Purkinje cell (primary cell): ENCODE data around the gene COASY. TPM values are rescaled to one million over a fixed set of nuclear protein-coding genes. Genes with fewer than 3 reads are reported as not detected.

Experiments used
- polyA plus RNA-seq: library from polyadenylated mRNA; unstranded; fragments of >200 nt; fragmentation: Nextera tagmentation; gene quantifications from 2 replicates; pipeline ENCODE4 v1.2.1, GENCODE V29; 2014

COASY gene
- 11.2 and 11.7 TPM in 2 replicates for polyA plus RNA-seq

DNA sequence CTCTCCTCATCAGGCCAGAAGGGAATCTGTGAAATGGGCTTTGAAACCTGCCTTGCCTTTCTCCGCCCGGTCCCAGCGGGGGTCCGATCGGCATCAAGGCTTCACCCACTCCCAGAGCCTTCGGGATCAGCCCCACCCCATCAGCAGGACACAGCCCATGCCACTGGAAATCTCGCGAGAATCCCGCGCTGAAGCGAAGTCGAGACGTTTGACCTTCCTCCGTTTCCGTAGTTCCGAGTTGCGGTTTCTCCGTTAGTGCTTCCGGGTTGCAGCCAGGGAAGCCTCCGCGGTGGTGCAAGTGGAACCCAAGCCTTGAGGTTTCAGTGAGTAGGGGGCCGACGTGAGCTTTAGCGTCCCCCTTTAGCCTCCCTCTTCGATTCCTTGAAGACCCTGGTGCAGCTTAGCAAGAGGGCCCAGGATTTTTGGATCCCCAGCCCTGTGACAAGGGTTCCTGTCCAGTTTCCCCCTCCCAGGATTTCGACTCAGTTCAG is at the start of gene COASY:
Gene COASY (plus strand): TSS at position 252 of the 491 bp plus-strand sequence. CDS start 475 bp downstream, outside the sequence.

DNA sequence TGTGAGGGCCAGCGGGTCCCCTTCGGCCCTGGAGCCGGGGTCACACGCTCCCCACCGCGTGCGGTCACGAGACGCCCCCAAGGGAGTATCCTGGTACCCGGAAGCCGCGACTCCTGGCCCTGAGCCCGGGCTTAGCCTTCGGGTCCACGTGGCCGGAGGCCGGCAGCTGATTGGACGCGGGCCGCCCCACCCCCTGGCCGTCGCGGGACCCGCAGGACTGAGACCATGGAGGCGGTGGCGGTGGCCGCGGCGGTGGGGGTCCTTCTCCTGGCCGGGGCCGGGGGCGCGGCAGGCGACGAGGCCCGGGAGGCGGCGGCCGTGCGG is 25.9 kb upstream of the COASY start, which contains the start of gene NAGLU:
Gene NAGLU (plus strand): TSS at position 194 of the 324 bp plus-strand sequence. CDS start 32 bp downstream, at position 226.

DNA sequence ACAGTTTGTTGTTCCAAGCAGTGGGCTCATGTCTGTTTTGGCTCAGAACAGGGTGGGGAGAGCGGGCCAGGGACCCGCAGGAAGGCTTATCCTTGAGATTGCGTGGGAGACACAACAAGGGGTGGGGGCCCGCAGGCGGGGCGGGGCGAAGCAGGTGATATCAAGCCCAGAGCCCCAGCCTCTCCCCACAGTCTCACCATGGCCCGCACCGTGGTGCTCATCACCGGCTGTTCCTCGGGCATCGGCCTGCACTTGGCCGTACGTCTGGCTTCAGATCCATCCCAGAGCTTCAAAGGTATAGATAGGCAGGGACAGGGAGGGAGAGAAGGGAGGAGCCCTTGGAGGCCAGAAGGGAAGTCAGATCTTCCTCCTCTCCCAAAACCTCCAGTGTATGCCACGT is 9.2 kb upstream of the COASY start, which contains the start of gene HSD17B1:
Gene HSD17B1 (plus strand): TSS at position 188 of the 400 bp plus-strand sequence. CDS start 11 bp downstream, at position 199.

DNA sequence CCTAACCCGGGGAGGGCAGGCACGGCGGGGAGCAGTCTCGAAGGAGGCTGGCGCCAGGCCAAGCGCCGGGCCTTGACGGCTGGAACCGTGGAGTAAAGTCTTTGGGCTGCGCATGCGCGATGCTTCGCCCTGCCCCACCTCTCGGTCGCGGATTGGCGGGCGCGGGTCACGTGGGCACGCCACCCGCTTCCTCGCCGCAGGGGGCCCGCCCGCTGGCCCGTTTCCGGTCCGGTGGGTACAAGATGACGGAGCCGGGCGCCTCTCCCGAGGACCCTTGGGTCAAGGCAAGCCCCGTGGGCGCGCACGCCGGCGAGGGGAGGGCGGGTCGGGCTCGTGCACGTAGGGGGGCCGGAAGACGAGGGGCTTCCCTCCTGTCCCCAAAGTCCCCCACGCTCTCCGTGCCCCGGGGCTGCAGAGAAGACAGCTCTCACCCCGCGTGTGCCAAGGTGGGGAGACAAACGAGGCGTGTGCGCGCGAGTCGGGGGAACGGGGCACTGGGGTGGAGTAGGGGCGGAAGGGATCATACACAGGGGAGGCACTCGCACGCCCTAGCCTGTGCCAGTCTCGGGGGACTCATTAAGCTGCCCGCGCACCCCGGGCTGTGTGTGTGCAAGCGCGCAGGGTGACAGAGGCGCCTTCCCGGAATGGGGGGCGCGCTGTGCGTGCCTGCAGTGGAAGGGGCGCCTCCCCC is 5.1 kb downstream of the COASY start, which contains the start of gene MLX:
Gene MLX (plus strand): TSS at position 218 of the 691 bp plus-strand sequence. CDS start 25 bp downstream, at position 243.

DNA sequence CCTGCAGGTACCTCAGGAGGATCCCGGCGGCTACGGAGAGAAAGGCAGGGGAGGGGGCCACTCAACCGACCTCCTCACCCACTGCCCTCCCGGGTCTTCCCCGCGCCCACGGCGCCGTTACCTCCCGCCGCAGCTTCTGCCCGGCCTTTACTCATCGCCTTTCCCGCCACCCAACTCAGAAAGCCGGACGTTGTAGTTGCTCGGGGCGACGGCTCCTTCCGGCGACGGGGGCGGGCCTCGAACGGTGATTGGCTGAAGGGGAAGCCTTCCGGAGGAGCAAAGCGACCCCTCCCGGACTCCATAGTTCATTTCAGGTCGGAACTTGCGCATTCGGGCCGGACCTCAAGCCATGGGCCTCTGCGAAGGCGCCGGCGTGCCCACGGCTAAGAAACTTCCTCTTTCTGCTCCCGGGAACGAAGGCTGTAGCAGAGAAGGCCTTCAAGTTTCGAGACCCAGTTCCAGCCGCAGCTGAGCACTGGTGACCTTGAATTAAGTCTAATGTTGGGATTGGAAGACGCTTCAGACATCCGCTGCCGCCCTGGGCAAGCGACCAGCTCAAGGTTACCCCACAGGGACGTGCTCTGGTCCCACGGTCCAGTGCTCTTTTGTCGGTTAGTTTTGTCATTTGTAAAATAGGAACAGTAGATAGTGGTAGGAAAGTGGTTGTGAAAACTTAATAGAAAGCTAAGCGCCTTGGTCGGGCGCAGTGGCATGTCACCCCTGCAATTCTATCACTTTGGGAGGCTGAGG is 15.8 kb downstream of the COASY start, which contains the start of gene PSMC3IP:
Gene PSMC3IP (minus strand): TSS at position 198 of the 750 bp plus-strand sequence. CDS start 43 bp downstream, at position 155.

DNA sequence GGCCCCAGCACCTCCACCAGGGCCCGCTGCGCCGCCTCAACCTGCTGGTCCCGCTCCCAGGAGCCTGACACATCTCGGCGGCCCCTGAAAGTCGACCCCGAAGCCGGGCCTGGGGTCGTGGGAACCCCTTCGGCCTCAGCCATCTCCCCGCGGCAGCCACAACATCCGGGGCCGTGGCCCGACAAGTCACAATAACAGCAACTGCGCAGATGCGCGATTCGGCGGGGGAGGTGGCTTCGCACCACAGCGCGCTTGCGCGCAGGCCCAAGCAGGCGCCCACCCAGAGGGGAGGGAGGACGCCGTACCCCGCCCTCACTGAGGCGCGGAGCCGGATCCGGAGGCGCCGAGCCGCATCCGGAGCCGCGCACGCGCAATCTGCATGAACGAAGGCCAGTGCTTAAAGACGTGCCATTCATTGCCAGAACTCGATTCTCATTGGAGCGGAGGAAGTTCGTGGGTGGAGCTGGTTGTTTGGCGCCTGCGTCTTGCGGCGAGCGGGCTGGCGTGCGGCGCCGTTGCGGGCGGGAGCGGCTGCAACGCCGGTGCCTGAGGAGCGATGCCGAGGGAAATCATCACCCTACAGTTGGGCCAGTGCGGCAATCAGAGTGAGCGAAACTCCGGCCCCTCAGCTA is 47.4 kb downstream of the COASY start, which contains the start of the genes RETREG3 and TUBG1:
Gene RETREG3 (minus strand): TSS at position 193 of the 632 bp plus-strand sequence. CDS start 50 bp downstream, at position 143.
Gene TUBG1 (plus strand): TSS at position 502 of the 632 bp plus-strand sequence. CDS start 55 bp downstream, at position 557.

Other genes starting within 250 kb of the COASY start
- gene STAT3, start 173.7 kb upstream of the COASY start, polyA plus RNA-seq = 9.3 and 9.4 TPM in 2 replicates
- gene CAVIN1, start 138.9 kb upstream of the COASY start, polyA plus RNA-seq = 0.17 and 0.29 TPM in 2 replicates
- gene ATP6V0A1, start 103.3 kb upstream of the COASY start, polyA plus RNA-seq = 279 and 330 TPM in 2 replicates
- 0.69 TPM in 1 of 2 replicates, not detected in the other for gene NAGLU, start 25.9 kb upstream of the COASY start, polyA plus RNA-seq
- gene HSD17B1, start 9.2 kb upstream of the COASY start, polyA plus RNA-seq = 0.32 and 0.83 TPM in 2 replicates
- 28.0 and 29.9 TPM in 2 replicates for gene MLX, start 5.0 kb downstream of the COASY start, polyA plus RNA-seq
- gene PSMC3IP, start 15.6 kb downstream of the COASY start, polyA plus RNA-seq = 6.4 TPM in 1 of 2 replicates, not detected in the other
- 3.6 and 4.2 TPM in 2 replicates for gene RETREG3, start 47.2 kb downstream of the COASY start, polyA plus RNA-seq
- gene TUBG1, start 47.5 kb downstream of the COASY start, polyA plus RNA-seq = 24.6 and 29.5 TPM in 2 replicates
- gene TUBG2, start 97.1 kb downstream of the COASY start, polyA plus RNA-seq = 15.4 and 23.9 TPM in 2 replicates
- gene PLEKHH3, start 114.8 kb downstream of the COASY start, polyA plus RNA-seq = 0.40 TPM in 1 of 2 replicates, not detected in the other
- gene CCR10, start 119.7 kb downstream of the COASY start, polyA plus RNA-seq = 0.48 TPM in 1 of 2 replicates, not detected in the other
- 6.8 and 11.4 TPM in 2 replicates for gene CNTNAP1, start 120.4 kb downstream of the COASY start, polyA plus RNA-seq
- 49.6 and 72.0 TPM in 2 replicates for gene EZH1, start 182.9 kb downstream of the COASY start, polyA plus RNA-seq
- 0.64 TPM in 1 of 2 replicates, not detected in the other for gene RAMP2, start 199.1 kb downstream of the COASY start, polyA plus RNA-seq
- 55.2 and 81.1 TPM in 2 replicates for gene VPS25, start 211.3 kb downstream of the COASY start, polyA plus RNA-seq
- 0.20 TPM in 2 replicates for gene WNK4, start 218.5 kb downstream of the COASY start, polyA plus RNA-seq
- gene COA3, start 236.6 kb downstream of the COASY start, polyA plus RNA-seq = 578 and 642 TPM in 2 replicates
- 2.1 and 4.4 TPM in 2 replicates for gene CNTD1, start 236.7 kb downstream of the COASY start, polyA plus RNA-seq